Measurements from ENCODE around the gene CHSY3. TPM values are rescaled to one million over a fixed set of nuclear protein-coding genes. Genes with fewer than 3 reads are reported as not detected.

Gene CHSY3
- polyA plus RNA-seq, 3 donors: 2.8 to 4.2 (median 2.9) TPM

DNA sequence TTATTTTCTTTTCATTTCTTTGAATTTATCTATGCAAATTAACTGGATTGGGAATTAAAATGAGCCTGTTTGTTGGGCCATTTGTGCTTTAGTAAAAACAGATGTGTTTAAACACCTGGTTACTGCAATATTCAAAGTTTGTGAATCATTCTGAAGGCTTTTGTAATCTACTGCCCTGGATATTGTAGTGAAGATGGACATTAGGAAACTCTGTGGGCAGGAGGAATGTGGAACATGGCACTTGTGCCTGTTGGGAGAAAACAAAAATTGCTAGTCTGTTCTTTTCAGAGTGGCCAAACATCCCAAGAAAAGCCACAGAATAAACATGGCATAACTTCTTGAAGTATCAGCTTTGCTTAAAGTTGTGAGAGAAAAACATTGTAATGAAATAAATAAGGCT lies 40.8 kb downstream of the CHSY3 start:
- no peak for DNase-seq

DNA sequence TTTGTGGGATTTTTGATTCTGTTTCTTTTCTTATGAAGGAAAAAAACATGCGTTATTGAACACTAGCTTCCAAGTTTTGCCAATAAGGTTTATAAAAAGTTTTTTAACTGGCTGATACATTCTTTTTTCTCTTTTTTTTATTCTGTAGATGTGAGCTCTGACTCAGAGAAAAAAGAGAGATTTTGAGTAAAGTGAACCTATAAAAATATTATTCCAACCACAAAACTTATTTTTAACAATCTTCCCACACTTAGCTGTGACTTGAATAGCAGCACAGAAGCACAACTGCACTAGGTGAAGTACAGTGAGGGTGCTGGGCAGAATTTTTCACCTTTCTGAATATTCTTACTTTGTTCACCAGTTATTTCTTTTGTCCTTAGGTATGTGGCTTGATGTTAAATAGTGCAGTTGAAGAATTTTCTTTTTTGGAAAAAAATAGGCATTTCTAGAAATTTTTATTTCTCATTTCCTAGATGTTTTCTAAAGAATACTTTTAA lies 41.6 kb downstream of the CHSY3 start:
- no peak for DNase-seq

DNA sequence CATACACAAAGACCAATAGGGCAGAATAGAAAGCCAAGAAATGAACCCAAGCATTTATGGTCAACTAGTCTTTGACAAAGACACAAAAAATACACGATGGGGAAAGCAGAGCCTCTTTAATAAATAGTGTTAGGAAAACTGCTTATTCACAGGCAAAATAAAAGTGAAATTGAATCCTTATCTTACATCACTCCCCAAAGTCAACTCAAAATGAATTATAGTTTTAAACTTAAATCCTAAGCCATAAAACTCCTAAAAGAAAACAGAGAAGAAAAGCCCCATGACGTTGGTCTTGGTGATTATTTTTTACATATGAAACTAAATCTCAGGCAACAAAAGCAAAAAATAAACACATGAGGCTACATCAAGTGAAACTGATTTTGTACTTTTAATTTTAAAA lies 46.8 kb downstream of the CHSY3 start:
- DNase-seq: no peak

DNA sequence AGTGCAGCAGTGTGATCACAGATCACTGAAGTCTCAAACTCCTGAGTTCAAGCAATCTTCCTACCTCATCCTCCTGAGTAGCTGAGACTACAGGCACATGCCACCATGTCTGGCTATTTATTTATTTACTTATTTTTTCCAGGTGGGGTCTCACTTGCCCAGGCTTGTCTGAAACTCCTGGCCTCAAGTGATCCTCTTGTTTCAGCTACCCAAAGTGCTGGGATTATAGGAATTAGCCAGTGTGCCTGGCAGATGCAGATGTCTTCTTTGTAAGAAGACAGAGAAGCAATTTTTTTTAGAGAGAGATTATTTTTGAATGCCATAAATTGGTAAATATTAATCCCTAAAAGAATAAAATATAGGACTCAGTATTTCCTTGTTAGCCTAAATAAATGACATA lies 54.3 kb downstream of the CHSY3 start:
- DNase-seq: no peak

DNA sequence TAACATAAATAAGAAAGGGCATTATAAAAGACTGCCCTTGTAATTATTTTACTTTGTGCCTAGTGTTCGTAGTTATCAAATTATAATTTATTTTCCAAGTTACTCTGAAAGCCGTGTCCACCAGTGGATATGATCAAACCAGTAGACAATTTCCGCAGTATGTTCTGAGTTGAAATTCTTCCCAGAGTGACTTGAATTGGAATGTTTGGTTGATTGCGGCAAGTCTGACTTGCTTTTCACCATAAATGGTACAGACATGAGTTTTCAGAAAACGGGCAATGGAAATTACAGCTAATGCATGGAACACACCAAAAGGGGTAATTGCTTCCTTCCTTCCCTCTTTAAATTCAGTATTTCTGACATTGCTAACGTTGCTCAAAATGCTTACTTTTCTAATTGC lies 56.6 kb downstream of the CHSY3 start:
- no peak for DNase-seq

DNA sequence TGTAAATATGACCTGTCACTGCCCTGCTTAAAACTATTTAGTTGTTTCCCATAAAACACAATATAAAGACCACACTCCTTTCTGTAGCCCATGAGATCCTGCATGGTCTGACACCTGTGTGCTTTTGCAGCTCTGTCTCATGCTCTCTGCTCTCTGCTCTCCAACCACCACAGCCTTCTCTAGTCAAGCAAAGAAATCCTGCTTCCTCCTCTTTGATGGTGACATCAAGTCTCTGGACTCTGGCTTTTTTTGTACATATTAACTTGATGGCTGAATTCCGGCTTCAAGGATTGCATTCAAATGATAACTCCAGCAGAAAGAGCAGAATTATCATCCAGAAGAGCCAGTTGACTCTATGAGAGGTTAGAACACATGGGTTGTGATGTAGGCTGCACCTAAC lies 58.2 kb downstream of the CHSY3 start:
- DNase-seq: no peak

DNA sequence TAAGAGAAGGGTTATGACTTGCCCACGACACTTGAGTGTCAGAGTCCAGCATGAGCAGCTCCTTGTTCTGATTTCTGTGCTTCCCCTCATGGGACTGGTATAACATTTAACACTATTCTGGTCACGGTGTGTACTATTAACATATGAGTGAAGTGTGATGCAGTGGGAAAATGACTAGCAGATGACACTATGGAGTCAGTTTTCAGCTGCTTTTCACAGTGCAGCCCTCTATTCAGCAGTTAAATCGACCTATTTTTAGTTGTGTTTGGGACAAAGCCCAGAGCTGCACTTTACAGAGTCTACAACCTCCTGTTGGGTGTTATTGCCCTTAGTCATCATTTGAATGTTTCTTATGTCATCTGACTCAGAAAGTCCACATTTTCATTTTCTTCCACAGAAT lies 59.1 kb downstream of the CHSY3 start:
- DNase-seq: no peak

DNA sequence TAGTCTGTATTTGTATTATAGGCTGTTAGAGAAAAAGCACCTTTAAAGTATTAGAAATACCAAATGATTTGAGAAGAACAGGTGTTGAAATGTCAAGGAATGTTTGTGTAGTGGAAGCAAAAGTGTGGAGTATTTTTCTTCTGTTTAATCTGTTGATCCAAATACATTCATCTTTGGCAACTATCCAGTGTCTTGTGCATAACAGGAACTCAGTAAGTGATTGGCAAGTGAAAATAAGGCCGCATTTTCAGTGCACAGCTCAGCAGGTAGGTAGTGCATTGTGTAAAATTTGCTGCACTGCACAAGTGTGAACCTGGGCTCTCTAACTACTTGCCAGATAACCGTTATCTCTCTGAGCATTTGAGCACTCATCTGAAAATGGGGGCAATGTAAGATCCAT lies 61.8 kb downstream of the CHSY3 start:
- DNase-seq: no peak

DNA sequence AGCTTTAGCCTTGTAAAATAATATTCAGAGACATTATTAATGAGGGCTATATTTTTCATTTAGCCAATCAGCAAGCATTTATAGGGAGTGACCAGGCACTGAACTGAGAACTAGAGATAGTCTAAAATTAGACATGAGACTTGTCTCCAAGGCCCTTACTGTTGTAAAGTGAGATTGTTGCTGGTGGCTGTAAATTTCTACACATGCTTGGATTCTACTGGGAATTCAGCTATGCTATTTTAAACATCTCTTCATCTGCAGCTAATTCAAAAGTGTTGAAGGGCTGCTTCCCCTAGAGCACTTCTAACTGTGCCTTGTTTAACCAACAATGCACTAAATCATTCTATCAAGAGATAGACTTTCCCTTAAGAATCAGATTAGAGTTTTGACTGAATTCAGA lies 67.4 kb downstream of the CHSY3 start:
- DNase-seq: no peak

DNA sequence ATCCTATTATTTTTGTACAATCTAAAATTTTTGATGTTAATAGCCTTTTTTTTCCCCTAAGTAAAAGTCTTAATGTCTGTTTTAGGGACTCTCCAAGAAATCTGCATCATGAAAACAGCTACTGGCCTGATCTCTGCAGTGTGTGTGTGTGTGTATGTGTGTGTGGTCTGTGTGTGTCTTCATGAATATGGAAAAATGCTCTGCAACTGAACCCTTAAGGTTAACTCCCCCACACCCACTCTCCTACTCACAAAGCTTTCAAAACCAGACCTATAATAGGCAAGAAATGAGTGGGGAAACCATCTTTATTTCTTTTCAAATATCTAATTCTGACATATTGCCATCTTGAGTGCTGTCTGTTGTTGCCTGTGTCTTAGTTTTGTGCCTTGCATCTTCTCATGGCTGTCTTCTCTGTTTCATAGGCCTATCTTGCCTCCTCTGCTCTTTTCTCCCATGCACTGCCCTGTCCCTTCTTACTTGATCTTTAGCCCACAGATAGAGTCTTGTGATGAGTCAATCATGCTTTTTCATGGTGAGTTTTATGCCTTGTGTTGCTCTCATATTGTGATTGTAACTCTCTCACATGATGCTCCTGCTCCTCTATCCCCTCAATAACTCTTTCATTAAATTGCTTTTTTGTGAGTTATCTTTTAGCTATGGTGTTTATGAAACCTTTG lies 68.3 kb downstream of the CHSY3 start:
- DNase-seq: no peak

DNA sequence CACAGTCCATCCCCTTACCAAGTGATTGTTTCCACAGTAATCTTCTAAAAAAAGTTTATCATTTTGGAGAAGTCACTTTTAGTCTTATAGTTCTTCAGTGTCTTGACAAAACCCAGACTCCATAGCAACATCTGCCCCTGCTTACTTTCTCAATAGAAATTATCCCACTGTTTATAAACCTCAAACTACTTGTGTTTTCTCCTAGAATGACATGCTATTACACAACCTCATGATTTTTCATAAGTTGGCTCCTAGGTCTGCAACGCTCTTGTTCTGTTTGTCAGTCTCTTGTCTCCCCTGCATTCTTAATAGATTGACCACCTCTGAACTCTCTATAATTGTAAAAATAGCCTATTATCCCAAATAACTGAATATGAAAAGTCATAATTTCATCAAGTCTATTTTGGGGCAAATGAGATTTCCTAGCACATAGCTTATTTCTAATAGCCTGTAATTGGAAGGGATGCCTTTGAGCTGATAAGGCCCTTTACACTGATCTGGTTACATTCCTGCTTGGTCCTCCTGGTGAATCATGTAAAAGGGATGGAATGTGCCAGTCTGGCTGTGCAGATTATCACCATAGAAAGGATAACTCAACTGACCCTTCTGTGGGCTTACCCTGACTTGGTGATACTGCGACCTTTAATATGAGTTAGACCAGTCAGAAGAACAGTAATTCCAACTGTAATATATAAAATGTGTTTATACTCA lies 69.6 kb downstream of the CHSY3 start:
- no peak for DNase-seq

DNA sequence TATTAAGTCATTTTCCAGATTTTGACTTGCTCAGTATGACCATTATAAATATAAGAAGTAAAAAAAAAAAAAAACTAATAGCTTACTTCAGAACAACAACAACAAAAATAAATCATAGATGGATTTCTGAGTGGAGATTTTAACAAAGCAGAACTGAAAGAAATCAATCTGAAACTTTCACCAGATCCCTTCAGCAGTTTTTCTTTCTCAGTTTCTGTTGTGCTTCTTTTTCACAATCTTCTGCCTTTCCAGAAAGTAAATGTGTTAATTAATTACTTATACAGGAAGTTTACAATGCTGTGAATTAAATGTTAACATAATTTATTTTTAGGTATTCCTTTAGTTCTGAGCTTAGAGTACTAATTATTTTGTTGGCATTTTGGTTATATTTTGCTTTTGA lies 73.5 kb downstream of the CHSY3 start:
- no peak for DNase-seq

DNA sequence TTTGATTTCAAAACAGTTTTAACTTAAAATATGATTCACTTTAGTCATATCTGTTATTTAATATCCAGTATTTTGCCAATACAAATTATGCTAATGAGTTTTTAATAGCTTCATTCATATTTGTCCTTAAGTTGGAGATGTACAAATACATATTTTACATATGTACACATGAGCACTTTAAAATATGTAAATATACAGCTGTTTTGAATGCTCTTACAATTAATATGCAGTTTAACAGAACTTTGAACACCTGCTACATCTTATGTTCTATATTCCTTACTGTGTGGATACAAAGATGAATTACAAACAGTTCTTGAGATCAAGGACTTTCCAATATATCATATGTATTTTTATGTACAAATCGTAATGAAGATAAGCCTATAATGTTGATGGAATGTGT lies 74.0 kb downstream of the CHSY3 start:
- DNase-seq: no peak

DNA sequence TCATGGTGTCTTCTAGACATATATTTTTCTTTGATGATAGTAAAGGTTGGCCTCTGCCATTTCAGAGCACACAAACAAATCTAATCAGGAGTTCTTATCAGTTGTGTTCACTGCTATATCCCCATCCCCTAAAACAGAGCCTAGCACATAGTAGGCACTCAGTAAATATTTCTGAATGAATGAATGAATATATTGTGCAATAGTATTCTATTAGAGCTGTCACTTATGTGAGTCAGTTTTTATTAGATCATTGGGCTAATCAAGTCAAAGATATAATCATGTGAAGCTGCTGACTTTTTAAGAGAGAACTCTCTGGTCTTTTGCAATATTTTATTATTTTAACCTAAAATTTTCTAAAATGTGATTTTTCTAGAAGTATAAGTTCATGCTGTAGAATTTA lies 84.2 kb downstream of the CHSY3 start:
- DNase-seq: no peak

DNA sequence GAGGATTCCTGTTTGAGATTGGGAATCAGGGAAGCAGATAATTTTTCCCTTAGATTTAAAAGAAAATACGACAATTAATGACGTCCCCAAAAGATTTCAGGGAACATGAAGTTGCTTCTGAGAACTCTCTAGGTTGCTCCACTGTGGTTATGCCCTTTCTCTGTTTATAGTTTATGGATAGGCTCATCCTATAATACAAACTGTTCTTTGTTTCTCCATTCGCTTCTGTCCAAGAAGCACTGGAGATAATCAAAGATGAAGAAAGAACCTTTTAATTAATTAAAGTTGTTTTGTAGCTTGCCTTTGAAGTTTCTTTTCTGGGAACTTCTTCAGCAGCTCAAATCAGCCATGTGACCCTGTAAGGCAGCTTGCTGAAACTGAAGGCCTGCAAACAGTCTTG lies 87.5 kb downstream of the CHSY3 start:
- no peak for DNase-seq

DNA sequence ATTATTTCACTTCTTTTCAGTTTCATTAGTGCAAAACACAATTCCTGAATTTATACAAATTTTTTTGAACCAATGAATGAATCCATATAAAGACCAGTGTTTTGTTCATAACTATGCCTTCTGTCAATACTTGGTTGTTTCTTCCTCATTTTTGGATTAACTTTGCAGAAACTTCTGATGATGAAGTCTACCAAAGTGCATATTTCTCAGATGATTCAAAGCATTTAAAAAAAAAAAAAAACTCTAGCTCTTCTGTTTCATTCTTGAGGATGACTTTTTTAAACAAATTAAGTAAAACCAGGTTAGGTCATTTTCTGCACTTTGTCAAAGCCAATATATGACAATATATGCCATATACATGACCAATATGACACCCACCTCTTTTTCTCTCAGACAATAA lies 92.6 kb downstream of the CHSY3 start:
- DNase-seq: no peak

DNA sequence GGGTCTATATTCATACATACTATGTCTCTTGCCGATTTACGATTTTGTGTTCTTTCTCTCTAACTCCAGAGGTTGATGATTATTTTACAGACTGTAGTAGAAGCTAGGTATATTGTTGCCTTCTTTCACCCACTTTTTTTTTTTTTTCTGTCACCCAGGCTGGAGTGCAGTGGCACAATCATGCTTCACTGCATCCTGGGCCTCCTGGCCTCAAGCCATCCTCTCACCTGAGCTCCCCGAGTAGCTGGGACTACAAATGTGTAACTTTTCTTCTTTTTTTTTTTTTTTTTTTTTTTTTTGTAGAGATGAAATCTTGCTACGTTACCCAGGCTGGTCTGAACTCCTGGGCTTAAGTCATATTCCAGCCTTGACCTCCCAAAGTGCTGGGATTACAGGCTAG lies 96.2 kb downstream of the CHSY3 start:
- no peak for DNase-seq

DNA sequence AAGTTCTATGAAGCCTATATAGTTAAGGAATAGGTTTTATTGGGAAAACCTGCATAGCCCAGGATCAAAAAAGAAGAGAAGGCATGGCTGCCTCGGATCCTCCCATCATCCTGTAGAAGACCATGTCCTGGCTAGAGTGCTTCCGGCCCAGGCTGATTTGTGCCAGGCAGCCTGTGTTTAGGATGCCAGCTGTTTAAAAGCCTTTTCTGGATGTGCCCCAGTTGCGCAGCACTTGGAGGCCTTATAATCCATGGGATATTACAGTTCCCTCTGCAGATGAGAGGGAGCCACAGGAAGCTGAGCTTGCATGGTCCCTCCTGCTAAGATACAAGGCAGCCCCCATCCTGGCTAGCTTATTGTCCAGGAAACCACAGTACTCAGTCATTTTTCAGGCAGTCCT lies 97.9 kb downstream of the CHSY3 start:
- DNase-seq: no peak

DNA sequence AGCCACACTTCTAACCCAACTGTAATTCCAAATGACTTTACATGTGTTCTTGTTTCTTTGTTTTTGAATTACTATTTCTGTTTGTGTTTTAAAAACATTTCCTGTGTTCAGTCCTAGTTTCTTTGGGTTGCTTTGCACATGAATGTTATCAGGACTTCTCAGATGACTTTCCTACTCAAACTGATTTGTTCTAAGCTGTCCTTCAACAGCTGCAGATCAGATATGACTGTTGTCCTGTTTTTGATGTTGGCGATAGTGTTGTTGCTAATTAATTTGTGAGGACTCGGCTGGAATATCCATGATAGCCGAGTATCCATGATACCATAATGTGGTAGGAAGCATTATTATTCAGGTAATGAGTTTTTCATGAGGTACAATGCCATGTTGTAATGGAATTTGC lies 98.6 kb downstream of the CHSY3 start:
- DNase-seq: no peak

DNA sequence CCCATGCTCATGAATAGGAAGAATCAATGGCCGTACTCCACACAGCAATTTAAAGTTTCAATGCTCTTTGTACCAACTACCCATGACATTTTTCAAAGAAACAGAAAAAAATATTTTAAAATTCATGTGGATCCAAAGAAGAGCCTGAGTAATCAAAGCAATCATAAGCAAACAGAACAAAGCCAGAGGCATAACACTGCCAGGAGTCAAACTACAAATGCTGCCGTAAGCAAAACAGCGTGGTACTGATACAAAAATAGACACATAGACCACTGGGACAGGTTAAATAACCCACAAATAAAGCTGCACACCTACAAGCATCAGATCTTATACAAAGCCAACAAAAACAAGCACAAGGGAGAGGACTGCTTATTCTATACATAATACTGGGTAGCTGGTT lies 107.7 kb downstream of the CHSY3 start:
- no peak for DNase-seq

DNA sequence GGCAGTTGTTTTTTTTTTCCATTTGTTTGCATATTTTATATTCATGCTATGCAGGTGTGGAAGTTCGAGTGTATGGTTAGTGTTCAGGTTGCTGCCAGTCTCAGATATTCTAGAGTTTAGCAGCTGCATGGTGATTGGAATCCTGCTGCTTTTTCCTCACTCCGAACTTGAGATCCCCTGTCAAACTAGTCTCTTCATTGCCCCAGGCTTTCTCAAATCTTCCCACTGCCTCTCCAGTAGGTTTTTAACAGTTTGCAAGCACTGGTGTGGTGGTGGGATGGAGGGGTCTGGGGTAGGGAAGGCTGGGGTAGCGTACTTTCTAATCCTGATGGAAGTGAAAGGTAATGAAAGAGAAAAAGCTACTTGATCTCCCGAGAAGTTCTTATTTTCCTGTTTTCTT lies 112.9 kb downstream of the CHSY3 start:
- DNase-seq: no peak

DNA sequence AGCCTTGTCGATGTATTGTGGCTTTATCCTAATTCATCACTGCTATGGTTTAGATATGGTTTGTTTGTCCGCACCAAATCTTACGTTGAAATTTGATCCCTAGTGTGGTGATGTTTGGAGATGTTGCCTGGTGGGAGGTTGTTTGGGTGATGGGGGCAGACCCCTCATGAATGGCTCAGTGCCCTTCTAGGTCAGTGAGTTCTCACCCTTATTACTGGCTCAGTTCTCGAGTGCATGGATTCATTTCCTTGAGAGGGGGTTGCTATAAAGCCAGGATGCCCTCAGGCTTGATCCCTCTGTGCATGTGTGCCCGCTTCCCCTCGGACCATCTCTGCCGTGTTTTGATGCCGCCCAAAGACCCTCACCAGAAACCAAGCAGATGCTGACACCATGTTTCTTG lies 114.4 kb downstream of the CHSY3 start:
- DNase-seq: no peak

DNA sequence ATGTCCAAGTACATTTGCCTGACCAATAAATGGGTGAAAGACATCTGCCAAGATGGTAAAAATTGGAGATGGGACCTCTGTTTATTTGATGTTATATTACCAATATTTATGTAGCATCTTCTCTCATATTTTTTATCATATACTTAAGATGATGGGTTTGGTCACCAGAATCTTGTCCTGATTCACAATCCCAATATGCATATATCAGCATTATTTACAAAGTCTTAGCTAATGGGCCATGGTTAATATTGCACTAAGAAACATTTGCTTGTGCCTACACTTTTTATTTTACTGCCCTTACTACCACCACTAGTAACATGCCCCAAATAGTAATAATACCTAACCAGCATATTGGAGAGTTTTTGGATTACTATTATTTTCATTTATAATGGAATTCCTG lies 116.7 kb downstream of the CHSY3 start:
- no peak for DNase-seq

DNA sequence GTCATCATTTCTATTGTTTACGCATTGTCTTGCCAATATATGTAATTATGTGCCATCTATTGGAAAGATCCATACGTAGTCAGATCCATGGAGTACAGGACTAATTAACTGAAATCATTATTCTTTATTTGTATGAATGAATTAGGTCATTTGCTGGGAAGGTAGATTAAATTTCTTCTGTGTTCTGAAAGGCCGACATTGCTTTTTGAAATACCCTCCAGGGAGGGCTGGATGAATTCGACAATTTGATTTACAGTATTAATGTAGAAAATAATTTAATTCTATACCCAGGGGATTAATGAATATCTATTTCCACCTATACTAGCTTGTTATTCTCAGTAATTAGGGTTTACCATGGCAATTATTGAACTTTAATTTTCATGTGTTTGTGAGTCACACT lies 117.6 kb downstream of the CHSY3 start:
- no peak for DNase-seq

Measured in renal pelvis (tissue), 4 donors.